GM18951 (cell line): ENCODE data around the gene TBK1.
"Not testable (repeated sequence)": the region's sequence is repeated elsewhere in the genome, so short reads cannot be mapped to it uniquely, and the experiment has no call there.

ENCODE experiments used
- POLR2A ChIP-seq: IDR thresholded peaks from 4 replicates; pipeline ENCODE4 v1.6.1; 2011; ENCODE audit warnings: mild to moderate bottlenecking; ENCODE audit not compliant: insufficient read length, insufficient read depth; ENCODE audit errors: extremely low read depth
- in situ Hi-C: fragments of 300-500 bp; cut with MboI; formaldehyde crosslinking; loops from one replicate; pipeline ENCODE4 v1.12.0; 2022; ENCODE audit warnings: low sequenced_read_pairs, mixed read lengths, inconsistent platforms; ENCODE audit not compliant: unreplicated experiment

TBK1 gene

DNA sequence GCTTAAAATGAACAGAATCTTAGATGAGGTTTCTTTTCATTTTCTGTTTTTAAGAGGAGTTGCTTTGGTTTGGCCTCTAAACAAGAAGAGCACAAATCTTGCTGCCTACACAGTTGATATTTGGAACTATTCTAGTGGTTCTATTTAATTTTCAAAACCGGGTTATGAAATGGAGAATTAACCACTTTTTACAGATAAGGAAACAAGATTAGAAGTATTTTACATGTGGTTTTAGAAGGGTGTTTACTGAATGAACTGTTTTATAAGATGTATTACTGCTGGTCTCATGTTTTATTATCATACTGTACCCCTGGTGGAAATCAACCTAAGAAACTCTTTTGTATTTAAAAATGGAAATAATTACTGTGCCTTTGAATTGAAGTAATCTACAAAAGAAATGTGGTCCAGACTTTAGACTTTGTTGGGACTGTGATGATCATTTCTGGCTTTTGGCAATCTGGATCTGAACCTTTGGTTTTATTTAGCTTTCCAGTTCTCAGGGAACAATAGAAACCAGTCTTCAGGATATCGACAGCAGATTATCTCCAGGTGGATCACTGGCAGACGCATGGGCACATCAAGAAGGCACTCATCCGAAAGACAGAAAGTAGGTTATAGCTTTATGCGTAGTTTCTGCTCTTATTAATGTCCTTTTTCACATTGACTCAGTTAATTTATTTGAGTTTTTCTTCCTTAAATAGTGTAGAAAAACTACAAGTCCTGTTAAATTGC is 43.2 kb downstream of the TBK1 start:
- in situ Hi-C loops: no loop called here

DNA sequence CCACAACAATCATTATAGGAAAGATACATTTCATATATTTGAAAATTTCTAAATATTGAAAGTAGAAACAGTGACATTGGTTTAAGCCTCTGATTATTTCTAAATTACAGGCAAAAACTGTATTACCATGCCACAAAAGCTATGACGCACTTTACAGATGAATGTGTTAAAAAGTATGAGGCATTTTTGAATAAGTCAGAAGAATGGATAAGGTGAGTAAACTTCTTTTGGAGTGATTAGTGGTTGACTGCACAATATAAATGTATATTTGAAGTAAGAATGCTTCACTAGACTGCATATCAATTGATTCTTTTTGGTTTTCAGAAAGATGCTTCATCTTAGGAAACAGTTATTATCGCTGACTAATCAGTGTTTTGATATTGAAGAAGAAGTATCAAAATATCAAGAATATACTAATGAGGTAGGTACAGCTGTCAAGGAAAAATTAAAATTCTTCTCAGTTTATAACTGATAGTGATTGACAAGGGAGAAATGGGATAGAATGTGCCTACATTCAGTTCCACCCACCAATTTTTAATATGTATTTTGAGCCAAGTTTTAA is 45.0 kb downstream of the TBK1 start:
- in situ Hi-C loops: no loop called here
- no peak for TF ChIP-seq POLR2A

More for the DNA sequence above, 43.2 kb downstream of the TBK1 start:
- no peak for TF ChIP-seq POLR2A

DNA sequence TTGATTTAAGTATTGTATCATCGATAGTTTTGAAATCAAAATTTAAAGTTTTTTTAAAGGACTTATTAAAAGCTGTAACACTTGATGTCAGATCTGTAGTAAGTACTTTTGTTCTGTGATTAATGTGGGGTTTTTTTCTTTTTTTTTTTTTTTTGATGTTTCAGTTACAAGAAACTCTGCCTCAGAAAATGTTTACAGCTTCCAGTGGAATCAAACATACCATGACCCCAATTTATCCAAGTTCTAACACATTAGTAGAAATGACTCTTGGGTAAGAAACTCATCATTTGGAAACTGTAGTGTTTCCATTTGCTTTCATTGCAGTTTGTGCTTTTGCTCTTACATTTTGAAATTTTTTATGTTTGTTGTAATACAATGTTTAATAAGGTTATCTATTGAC is 45.6 kb downstream of the TBK1 start:
- in situ Hi-C loops: no loop called here
- no peak for TF ChIP-seq POLR2A

DNA sequence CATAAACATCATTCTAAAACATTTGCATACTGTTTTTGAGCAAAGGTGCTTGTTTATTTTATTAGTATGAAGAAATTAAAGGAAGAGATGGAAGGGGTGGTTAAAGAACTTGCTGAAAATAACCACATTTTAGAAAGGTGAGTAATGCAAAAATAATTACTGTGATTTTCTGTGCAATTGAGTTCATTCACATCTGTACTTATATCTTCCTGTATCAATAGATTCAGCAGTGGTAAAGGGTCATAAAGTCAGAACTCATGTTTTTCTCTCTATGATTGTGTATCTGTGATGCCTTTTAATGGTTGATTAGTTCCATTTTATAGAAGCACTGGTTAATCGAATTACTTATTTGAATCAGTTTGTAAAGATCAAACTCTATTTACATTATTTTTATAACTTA is 46.0 kb downstream of the TBK1 start:
- in situ Hi-C loops: no loop called here
- TF ChIP-seq POLR2A: no peak

DNA sequence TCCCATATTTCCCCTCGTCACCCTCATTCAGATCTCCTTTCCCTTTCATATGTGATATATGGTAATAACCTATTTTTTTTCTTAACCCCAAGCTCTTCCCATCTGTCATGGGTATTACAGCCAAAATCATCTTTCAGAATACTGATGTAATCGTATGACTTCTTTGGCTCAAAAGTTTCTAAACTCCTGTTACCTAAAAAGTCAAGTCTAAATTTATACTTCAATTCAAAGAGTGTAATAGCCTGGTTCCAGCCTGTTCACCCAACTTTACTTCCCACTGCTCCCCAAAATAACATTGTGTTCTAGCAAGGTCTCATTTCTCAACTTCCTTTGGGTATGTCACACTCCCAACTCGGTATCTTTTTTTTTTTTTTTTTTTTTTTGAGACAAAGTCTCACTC is 48.5 kb downstream of the TBK1 start:
- no peak for TF ChIP-seq POLR2A

DNA sequence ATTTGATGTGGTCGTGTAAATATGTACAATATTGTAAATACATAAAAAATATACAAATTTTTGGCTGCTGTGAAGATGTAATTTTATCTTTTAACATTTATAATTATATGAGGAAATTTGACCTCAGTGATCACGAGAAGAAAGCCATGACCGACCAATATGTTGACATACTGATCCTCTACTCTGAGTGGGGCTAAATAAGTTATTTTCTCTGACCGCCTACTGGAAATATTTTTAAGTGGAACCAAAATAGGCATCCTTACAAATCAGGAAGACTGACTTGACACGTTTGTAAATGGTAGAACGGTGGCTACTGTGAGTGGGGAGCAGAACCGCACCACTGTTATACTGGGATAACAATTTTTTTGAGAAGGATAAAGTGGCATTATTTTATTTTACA is 49.6 kb downstream of the TBK1 start:
- TF ChIP-seq POLR2A: no peak
- in situ Hi-C loops: no loop called here

More for the DNA sequence above, 48.5 kb downstream of the TBK1 start:
- in situ Hi-C loops: no loop called here

DNA sequence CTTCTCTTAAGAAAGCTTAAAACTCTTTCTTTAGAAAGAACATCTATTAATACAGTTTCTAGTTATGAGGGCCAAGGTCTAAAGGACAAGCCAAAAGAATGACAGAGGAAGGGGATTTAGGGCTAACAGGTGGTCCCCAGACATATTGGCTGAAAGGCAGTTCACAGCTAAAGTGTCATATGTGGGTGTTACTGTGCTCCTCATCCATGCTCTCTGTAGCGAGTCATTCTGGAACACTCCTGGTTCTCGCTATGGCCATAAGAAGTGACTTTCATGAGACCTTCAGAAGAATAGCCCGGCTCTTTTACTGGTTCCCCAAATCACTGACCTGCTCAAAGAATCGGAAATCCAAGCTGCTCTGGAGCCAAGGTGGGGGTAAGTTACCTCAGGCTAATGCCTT is 55.0 kb downstream of the TBK1 start:
- in situ Hi-C loops: no loop called here

DNA sequence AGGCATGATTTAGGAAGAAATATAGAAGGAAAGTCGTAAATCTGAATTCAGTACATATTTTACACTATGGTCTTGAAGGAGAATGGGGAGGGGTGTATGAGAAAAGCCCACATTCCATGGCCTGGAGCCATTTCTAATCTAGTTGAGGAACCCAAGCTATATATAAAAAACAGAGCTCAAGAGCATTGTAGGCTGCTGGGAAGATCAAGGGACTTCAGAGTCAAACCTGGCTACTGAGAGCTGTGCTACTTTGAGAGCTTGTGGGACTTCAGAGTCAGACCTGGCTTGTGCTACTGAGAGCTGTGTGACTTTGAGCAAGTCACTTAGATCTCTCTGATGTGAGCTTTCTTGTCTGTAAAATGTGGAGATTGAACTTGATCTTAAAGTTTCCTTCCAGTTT is 58.7 kb downstream of the TBK1 start:
- no peak for TF ChIP-seq POLR2A
- in situ Hi-C loops: no loop called here

More for the DNA sequence above, 55.0 kb downstream of the TBK1 start:
- TF ChIP-seq POLR2A: no peak

DNA sequence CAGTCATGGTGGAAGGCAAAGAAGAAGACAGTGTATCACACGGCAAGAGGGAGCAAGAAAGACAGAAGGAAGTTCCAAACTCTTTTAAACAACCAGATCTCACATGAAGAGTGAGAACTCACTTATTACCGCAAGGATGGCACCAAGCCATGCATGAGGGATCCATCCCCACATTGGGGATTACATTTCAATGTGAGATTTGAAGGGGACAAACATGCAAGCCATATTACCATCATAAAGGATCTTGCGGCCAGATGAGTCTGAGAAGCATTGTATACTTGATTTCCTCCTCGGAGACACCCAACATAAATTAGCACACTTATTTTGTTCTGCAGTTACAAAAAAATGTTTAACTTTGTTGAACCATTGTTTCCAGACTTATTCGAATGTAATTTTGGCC is 66.5 kb downstream of the TBK1 start:
- no peak for TF ChIP-seq POLR2A
- in situ Hi-C loops: no loop called here

DNA sequence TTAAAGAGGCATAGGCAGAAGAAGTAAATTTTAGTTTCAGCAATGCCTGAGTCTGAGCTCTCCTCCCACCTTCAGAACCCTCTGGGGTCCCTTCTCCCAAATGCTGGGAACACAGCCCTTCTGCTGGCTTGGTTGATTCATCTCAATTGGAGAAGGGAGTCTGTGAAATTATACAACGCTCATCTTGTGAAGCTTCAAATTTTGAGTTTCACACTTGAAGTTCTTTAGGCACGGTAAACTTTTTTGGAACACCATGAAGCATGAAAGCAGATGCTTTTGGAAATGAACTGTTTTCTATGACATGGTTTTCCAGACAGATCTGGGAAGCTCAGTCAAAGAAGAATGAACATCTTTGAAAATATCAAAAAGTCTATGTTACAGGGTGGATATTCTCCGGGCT is 69.9 kb downstream of the TBK1 start:
- no peak for TF ChIP-seq POLR2A
- in situ Hi-C loops: no loop called here

DNA sequence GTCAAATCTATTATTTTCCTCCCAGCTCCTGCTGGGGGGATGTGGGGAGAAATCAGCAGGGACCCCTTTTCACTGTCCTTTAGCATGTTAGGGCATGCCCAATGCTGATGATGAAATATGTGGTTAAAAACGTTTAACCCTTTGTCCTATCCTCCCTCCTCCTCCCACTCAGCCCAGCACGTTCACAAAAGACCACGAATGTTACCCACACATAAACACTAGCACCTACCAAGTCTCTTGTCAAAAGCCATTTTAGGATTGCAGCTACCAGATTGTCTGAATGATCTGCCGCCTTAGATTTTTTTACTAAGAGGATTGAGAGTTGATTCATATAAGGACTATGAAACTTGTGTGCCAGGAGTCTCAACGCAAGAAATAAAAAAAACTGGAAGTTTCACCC is 70.4 kb downstream of the TBK1 start:
- in situ Hi-C loops: no loop called here

DNA sequence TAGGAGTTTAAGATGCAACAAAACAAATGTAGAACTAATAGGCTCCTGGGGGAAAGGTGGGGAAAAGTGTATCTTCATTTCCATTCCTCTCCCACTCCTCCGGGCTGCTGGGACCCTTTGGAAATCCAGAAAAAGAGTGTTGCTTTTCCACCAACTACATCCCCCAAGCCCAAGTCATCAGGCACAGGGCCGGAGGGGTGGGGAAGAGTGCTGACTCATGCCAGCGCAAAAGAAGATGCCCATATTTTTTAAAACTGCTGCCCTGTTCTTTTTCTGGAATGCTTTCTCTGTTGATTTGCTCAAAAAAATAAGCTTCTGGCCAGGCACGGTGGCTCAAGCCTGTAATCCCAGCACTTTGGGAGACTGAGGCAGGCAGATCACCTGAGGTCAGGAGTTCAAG is 70.9 kb downstream of the TBK1 start:
- TF ChIP-seq POLR2A: no peak
- in situ Hi-C loops: no loop called here

More for the DNA sequence above, 70.4 kb downstream of the TBK1 start:
- no peak for TF ChIP-seq POLR2A

DNA sequence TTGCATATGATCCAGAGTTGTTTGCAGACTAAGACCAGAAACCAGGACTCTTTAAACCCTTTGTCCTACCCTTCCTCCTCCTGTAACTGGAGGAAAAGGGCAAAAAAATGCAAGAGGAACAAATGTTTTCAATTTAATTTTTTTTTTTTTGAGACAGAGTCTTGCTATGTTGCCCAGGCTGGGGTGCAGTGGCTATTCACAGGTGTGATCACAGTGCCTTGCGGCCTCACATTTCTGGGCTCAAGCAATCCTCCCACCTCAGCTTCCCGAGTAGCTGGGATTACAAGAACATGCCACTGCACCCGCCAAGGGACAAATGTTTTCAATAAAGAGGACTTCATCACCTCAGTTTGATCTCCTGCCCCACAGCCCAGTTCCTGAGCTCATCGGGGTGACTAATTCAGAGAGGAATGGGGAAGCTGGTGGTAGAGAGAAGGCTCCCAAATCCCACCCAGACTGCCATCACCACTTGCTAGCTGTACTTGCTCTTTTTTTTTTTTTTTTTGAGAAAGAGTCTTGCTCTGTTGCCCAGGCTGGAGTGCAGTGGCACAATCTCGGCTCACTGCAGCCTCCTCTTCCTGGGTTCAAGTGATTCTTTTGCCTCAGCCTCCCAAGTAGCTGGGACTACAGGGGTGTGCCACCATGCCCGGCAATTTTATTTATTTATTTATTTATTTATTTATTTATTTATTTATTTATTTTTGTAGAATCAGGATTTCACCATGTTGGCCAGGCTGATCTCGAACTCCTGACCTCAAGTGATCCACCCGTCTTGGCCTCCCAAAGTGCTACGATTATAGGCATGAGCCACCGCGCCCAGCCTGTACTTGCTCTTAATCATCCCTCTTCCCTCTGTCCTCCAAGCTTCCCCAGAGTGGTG is 71.9 kb downstream of the TBK1 start:
- in situ Hi-C loops: not testable (repeated sequence)

DNA sequence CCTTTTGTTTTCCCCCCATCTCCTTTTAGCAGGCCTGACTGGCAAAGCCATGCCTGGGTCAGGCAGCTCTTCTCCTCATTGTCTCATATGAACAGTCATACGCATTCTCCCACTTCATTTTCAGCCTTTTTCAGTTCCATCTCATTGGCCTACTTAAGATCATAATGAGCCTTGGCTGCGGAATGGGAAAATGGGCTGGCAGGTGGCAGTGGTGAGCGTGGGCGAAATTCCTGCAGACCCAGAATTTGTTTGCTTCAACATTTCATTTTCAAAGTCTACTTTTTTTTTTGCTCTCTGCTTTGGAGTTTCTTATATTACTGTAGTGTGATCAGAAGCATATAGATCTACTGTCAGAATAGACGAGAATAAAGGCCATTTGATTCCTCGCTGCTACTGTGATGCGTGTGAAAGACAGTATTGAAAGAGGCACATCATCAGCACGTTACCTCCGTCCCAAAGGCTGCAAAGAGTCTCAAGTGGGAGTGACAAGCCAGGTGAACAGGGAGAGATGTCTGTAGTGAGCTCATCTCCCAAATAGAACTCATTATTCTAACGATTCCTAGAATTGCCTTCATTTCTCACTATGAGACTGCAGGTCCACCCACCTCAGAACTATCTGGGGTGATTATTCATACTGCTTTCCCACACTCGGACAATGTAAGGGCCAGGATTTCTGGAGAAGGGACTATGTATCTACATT is 73.7 kb downstream of the TBK1 start:
- TF ChIP-seq POLR2A: no peak
- in situ Hi-C loops: no loop called here

DNA sequence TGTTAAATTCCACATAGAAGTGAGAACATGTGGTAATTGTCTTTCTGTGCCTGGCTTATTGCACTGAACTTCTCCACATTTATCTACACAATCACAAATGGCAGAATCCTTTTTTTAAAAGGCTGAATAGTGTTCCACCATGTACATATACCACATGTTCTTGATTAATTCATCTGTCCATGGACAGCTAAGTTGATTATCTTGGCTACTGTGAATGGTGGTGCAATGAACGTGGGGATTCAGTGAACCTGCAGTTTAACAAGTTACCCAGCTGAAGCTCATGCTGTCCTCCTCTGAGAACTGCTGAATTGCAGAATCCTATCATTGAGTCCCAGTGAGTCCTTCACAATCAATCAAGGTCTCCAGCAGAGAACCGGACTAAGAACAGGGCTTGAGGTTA is 74.9 kb downstream of the TBK1 start:
- no peak for TF ChIP-seq POLR2A
- in situ Hi-C loops: no loop called here
